HG03571 (cell line): ENCODE data around the gene CHAF1B.
"Not testable (repeated sequence)": the region's sequence is repeated elsewhere in the genome, so short reads cannot be mapped to it uniquely, and the experiment has no call there.

ENCODE experiments used
- ATAC-seq: cut with Tn5 transposase; IDR thresholded peaks from one replicate; pipeline ENCODE4 v1.9.1; 2021; ENCODE audit not compliant: unreplicated experiment

Gene CHAF1B

GRCh38 chr21:36385233-36386030 is at the start of gene CHAF1B:
Gene CHAF1B (plus strand): TSS chr21:36385392. CDS start chr21:36386137, 745 bp downstream.
- peak; percentile 91 for ATAC-seq

- ATAC-seq: no peak
Observed at GRCh38 chr21:36337099-36337509, 48.1 kb upstream of the CHAF1B start.

GRCh38 chr21:36338975-36339374 is 46.2 kb upstream of the CHAF1B start:
- ATAC-seq: no peak

- not testable (repeated sequence) for ATAC-seq
Observed at GRCh38 chr21:36342581-36342980, 42.6 kb upstream of the CHAF1B start.

GRCh38 chr21:36344931-36345330 is 40.3 kb upstream of the CHAF1B start:
- ATAC-seq: no peak

- no peak for ATAC-seq
Observed at GRCh38 chr21:36347278-36347961, 37.8 kb upstream of the CHAF1B start.

GRCh38 chr21:36347962-36348328 is 37.2 kb upstream of the CHAF1B start:
- ATAC-seq: no peak

GRCh38 chr21:36349315-36349714 is 35.9 kb upstream of the CHAF1B start:
- no peak for ATAC-seq

GRCh38 chr21:36350282-36350910 is 34.8 kb upstream of the CHAF1B start:
- ATAC-seq: no peak

GRCh38 chr21:36354918-36355680 is 30.1 kb upstream of the CHAF1B start:
- ATAC-seq: no peak

- no peak for ATAC-seq
Observed at GRCh38 chr21:36355868-36356267, 29.3 kb upstream of the CHAF1B start.

GRCh38 chr21:36359185-36359584 is 26.0 kb upstream of the CHAF1B start:
- ATAC-seq: no peak

GRCh38 chr21:36369064-36369685 is 16.0 kb upstream of the CHAF1B start:
- no peak for ATAC-seq

GRCh38 chr21:36375994-36376393 is 9.2 kb upstream of the CHAF1B start:
- no peak for ATAC-seq

- no peak for ATAC-seq
Observed at GRCh38 chr21:36377391-36377842, 7.8 kb upstream of the CHAF1B start.

- ATAC-seq: no peak
Observed at GRCh38 chr21:36379251-36379650, 5.9 kb upstream of the CHAF1B start.

- no peak for ATAC-seq
Observed at GRCh38 chr21:36381841-36382589, 3.2 kb upstream of the CHAF1B start.

- ATAC-seq: not testable (repeated sequence)
Observed at GRCh38 chr21:36382722-36383121, 2.5 kb upstream of the CHAF1B start.

GRCh38 chr21:36384885-36385232 is 333 bp upstream of the CHAF1B start:
- peak; percentile 4 for ATAC-seq

- no peak for ATAC-seq
Observed at GRCh38 chr21:36386031-36386642, 945 bp downstream of the CHAF1B start.
